Left hindlimb (tissue), 1 donor: ENCODE data around the gene MARCHF6.
"Not testable (repeated sequence)": the region's sequence is repeated elsewhere in the genome, so short reads cannot be mapped to it uniquely, and the experiment has no call there.

Experiments
- DNase-seq: peaks from one replicate; pipeline ENCODE4 v3.0.0-alpha.2; 2018

MARCHF6 gene

GRCh38 chr5:10323588-10324488 is 29.7 kb upstream of the MARCHF6 start:
- DNase-seq: no peak

DNA sequence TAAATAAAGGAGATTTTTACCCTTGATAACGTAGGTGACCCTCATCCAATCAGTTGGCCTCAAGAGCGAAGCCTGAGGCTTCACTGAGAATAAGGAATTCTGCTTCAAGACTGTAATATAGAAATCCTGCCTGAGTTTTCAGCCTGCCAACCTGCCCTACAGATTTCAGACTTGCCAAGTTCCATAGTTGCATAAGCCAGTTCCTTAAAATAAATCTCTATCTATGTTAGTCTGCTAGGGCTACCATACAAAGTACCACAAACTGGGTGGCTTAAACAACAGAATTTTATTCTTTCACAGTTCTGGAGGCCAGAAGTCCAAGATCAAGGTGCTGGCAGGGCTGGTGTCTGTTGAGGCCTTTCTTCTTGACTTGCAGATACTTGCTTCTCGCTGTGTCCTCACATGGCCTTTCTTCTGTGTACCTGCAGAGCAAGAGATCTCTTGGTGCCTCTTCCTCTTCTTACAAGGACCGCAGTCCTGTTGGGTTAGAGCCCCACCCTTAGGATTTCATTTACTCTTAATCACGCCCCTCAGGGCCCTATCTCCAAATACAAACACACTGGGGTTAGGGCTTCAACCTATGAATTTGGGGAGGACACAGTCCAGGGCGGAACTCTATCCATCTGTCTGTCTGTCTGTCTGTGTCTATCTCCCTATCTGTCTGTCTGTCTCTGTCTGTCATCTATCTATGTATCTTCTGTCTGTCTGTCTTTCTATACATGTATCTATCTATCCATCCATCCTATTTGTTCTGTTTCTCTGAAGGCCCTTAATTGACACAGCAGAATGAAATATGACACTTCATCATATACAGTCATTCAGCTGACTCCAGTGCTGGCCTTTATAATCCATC is 28.8 kb upstream of the MARCHF6 start:
- no peak for DNase-seq

DNA sequence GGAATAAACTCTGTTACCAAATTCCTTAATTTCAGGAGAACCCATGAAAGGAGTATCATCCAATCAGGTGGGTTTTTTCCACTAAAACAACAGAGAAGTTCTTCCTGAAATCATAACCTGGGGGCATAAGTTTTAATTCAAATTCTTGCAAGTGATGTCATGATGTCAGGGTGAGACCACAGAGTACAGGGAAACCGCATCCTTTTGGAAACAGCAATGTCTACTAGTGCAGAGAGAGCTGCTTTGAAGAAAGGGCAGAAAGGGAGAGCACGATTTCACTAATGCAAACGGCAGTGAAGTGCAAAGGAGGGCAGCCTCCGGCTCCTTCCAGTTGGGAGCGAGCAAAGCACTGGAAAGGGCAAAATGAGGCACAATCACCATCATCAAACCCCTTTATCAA is 25.2 kb upstream of the MARCHF6 start:
- DNase-seq: no peak

DNA sequence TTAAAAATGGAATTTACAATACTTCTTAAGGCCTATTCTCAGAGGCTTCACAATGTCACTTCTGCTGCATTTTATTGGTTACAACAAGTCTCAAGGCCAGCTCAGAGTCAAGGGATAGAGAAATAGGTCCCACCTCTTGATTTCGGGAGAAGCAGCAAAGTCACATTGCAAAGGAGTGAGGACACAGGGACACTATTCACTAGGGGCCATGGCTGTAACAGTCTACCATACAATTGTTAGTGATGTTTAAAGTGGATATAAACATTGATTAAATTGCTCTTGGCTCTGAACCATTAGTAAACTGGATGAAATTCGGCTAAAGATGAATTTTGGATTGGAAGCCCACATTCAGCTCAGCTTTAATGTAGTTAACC is 24.1 kb upstream of the MARCHF6 start:
- no peak for DNase-seq

DNA sequence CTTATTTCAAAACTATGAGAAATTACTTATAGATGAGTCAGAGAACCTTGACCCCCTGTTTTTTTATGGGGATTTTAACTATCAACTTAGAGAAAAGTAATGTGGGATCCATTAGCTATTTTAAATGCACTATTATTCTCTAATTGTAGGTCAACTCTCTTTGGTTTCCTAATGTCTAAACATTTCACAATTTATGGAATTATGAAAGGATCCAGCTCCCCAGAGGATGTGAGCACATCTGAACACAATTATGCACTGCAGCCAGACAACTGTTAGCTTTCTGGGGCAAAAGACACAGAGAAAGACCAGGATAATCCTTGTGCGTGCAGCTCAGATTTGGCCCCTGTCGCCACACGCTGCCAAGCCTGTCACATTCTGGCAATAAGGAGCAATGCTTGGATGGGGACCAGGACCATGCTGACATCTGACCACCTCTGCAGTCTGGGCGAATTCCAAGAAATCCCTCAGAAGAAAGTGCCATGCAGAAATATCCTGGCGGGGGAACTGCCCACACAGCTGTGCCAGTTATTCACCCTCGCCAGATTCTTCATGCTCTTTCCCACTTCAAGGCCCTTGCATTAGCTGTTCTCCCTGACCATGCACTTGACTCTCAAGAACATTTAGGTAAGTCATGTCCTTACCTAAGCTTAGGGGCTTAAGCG is 23.5 kb upstream of the MARCHF6 start:
- DNase-seq: peak; percentile 55

DNA sequence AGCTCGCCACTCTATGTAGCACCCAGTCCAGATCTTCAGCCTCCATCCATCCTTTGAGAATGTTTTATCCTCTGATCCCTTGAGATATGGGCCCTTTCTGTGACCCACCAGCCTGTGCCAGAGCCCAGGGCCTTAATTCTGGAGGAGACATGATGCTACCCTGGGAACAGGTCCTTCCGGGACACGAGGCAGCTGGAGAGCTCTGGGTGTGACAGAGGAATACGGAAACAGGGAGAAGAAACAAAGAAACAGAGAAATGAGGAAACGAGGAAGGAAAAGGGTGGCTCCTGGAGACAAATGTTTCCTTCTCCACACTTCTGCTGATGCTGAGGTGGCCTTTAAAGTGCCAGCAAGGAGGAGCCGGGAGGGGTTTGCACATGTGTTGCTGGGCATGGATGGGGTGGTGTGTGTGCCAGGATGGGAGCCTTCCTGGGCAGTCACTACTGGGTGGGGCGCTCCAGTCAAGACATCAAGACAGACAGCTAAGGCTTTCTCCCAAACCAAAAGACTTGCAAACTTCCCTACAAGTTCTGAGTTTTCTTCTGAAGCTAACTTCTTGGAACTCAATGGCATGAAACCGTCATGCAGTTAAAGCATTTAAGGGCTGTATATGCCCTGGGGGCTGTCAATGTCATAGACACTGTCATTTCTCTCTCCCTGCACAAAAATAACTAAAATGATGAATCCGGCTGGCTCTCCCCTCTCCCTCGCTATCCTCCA is 22.8 kb upstream of the MARCHF6 start:
- no peak for DNase-seq

GRCh38 chr5:10331341-10331796 is 22.1 kb upstream of the MARCHF6 start:
- peak; percentile 79 for DNase-seq

DNA sequence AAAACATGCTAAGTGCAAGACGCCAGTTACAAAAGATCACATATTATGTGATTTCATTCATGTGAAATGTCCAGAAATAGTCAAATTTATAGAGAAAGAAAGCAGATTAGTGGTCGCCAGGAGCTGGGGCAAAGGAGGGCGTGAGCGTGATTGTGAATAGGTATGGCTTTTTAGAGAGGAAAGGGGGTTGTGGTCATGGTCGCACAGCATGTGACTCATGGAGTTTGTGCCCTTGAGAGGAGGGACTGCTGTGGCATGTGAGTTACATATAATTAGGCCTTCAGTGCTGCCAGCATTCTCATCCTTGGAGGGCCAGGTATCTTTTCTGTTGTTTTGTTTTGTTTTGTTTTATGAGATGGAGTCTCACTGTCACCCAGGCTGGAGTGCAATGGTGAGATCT is 21.2 kb upstream of the MARCHF6 start:
- no peak for DNase-seq

DNA sequence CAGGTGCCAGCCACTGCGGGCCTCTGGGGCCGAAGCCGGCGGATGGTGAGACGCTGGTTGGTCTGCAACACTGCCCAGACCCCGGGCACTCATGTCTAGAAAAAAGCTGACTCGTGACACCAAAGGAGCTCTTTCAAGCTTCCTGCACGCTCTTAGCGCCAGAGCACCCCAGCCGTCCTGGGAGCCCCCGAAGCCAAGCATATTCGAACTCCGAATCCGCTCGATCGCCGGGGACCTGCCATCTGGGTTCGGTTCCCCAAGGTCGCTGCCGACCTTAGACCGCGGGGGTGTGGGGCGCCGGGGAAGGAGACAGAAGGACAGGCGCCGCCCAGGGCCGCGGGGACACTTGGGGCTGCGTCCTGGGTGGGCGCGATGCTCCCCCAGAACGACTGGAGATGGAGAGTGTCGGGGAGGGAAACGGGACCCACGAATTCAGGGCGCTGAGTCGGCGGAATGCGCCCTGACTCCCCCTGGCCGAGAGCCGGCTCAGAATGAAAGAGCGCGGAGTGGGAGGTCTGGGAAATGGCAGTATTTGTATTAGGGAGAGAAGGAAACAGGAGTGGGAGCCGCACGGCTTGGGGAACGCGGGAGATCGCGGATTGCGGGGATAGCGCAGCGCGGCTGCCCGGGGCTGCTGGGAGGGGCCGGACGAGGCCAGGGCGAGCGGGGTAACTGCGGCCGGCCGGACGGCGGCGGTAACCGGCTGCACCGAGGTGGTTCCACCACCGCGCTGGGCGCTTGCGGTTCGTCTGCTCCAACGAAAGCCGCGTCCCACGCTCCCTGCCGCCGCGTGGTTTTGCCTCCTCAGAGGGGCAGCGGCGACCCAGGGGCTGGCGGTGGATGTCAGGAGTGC is 20.1 kb upstream of the MARCHF6 start:
- DNase-seq: peak; percentile 56

- no peak for DNase-seq
Observed at GRCh38 chr5:10334831-10335230, 18.7 kb upstream of the MARCHF6 start.

- no peak for DNase-seq
Observed at GRCh38 chr5:10335711-10336470, 17.6 kb upstream of the MARCHF6 start.

DNA sequence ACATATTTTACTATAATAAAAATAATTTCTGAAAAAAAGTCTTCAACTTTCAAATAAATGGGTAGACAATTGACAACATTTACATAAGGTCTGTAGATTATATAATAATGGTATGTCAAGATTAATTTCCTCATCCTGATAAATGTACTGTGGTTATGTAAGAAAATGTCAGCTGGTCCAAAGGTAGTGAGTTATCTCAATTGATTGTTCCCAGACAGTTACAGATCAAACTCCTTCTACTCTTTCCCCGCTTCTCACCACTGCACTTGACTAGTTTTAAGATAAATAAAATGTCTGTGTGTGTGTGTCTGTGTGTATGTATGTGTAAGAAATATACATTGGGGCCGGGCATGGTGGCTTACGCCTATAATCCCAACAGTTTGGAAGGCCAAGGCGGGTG is 16.4 kb upstream of the MARCHF6 start:
- DNase-seq: no peak

DNA sequence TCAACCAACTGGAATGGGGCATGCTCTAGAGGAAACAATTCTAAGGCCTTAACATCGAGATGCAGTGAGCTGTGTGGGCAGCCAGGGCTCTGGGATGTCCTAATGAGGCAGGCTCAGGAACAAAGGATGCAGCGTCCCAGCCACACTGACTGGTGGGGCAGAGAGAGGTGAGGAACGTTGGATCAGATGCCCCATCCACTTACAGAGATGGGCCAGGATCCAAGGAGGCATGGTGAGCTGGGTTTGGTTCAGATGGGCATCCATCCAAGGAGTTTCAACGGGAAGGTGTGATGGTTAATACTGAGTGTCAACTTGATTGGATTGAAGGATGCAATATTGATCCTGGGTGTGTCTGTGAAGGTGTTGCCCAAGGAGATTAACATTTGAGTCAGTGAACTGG is 15.5 kb upstream of the MARCHF6 start:
- no peak for DNase-seq

- DNase-seq: no peak
Observed at GRCh38 chr5:10338686-10339057, 14.8 kb upstream of the MARCHF6 start.

- DNase-seq: no peak
Observed at GRCh38 chr5:10339058-10339811, 14.3 kb upstream of the MARCHF6 start.

GRCh38 chr5:10339958-10340357 is 13.5 kb upstream of the MARCHF6 start:
- DNase-seq: no peak

DNA sequence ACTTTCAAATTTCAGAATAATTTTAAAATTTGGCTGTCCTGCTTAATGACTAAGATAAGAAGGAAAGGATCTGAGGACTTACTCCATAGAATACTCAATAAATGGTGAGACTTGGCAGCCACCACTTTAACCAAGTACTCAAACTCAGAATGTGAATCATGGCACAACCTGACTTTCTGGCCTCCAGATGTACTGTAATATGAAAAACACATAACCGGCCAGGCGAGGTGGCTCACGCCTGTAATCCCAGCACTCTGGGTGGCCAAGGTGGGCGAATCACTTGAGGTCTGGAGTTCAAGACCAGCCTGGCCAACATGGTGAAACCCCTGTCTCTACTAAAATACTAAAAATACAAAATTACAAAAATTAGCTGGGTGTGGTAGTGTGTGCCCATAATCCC is 10.0 kb upstream of the MARCHF6 start:
- no peak for DNase-seq

DNA sequence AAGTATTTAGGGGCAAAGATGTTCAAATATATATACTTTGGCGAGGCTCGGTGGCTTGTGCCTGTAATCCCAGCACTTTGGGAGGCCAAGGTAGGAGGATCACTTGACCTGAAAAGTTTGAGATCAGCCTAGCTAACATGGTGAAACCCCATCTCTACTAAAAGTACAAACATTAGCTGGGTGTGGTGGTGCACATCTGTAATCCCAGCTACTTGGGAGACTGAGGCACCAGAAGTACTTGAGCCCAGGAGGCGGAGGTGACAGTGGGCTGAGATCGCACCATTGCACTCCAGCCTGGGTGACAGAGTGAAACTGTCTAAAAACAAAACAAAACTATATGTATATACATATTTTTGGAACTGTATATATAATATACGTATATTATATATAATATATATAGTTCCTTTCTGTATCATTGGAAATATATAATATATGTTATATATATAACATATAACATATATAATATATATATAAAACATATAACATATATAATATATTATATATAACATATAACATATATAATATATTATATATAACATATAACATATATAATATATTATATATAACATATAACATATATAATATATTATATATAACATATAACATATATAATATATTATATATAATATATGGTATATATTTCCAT is 8.9 kb upstream of the MARCHF6 start:
- not testable (repeated sequence) for DNase-seq

- DNase-seq: no peak
Observed at GRCh38 chr5:10348258-10348657, 5.2 kb upstream of the MARCHF6 start.
